Panc1 (cell line): ENCODE results near the gene GDF10. TPM values are rescaled to one million over a fixed set of nuclear protein-coding genes. Genes with fewer than 3 reads are reported as not detected.

Experiments used
- ATAC-seq: fragments of 200-7000 bp; cut with Tn5 transposase; 2 replicates; pipeline ENCODE4 v1.9.1; 2020; ENCODE audit warnings: mild to moderate bottlenecking, moderate library complexity
- BruUV-seq: library from RNA; stranded (reverse); fragments of 400-500 nt; replicated peaks from 2 replicates; lab custom pipeline; 2021; lab: Mats Ljungman, UMichigan
- CTCF ChIA-PET: fragments of 300-600 bp; sonication (Branson Sonifier 250); formaldehyde crosslinking; loops from one replicate; lab custom pipeline; 2022; ENCODE audit warnings: antibody characterized with exemption; lab: Charles Lee
- POLR2A ChIA-PET: fragments of 300-600 bp; sonication (Branson Sonifier 250); formaldehyde crosslinking; loops from one replicate; lab custom pipeline; 2022; ENCODE audit warnings: antibody characterized with exemption; lab: Charles Lee
- DNase-seq: peaks from one replicate; pipeline ENCODE4 v3.0.0-alpha.2; 2010; ENCODE audit warnings: low read depth, low spot score
- H3K27ac ChIP-seq: 2 replicates; pipeline ENCODE4 v1.5.1; 2011; ENCODE audit warnings: mild to moderate bottlenecking, low read length, inconsistent platforms
- H3K27me3 ChIP-seq: fragments of 200-500 bp; sonication (Bioruptor generic); 2 replicates; pipeline ENCODE4 v1.6.0; 2014; ENCODE audit warnings: low read length, inconsistent platforms; ENCODE audit not compliant: control insufficient read depth, insufficient read depth
- H3K36me3 ChIP-seq: fragments of 200-500 bp; sonication (Bioruptor generic); 2 replicates; pipeline ENCODE4 v1.5.1; 2014; ENCODE audit warnings: inconsistent platforms, mild to moderate bottlenecking, low read length, moderate library complexity; ENCODE audit not compliant: control insufficient read depth, insufficient read depth
- H3K4me1 ChIP-seq: 2 replicates; pipeline ENCODE4 v1.5.1; 2011; ENCODE audit warnings: inconsistent platforms, mild to moderate bottlenecking, low read length, moderate library complexity; ENCODE audit not compliant: control insufficient read depth, insufficient read depth
- H3K4me3 ChIP-seq, 2 experiments: 2 replicates each; pipeline ENCODE4 v1.5.1; 2011 to 2012; ENCODE audit warnings: low read depth in 2 of 2, low read length in 2 of 2, mild to moderate bottlenecking in 2 of 2, inconsistent platforms in 1 of 2, moderate library complexity in 1 of 2
- H3K9me3 ChIP-seq: fragments of 200-500 bp; sonication (Bioruptor generic); 2 replicates; pipeline ENCODE4 v1.5.1; 2014; ENCODE audit warnings: low read depth, mild to moderate bottlenecking, inconsistent platforms, low read length, moderate library complexity; ENCODE audit not compliant: control insufficient read depth, insufficient read depth
- POLR2AphosphoS5 ChIP-seq: IDR thresholded peaks from 2 replicates; pipeline ENCODE4 v1.6.1; 2012; ENCODE audit warnings: mild to moderate bottlenecking, low read depth, low read length, moderate library complexity
- SIN3A ChIP-seq: IDR thresholded peaks from 2 replicates; pipeline ENCODE4 v1.6.1; 2012; ENCODE audit warnings: low read depth, mild to moderate bottlenecking, low read length, moderate library complexity, borderline replicate concordance; ENCODE audit not compliant: insufficient read depth
- TCF7L2 ChIP-seq: IDR thresholded peaks from 2 replicates; pipeline ENCODE4 v1.6.1; 2011; ENCODE audit warnings: mild to moderate bottlenecking, low read depth, low read length, inconsistent platforms
- in situ Hi-C: cut with HindIII; loops from 2 replicates; pipeline ENCODE4 v1.10.0; 2016; ENCODE audit warnings: low sequenced_read_pairs, low pct_unique_long_range_greater_than_20kb
- intact Hi-C: fragments of 100-400 bp; cut with micrococcal nuclease; formaldehyde crosslinking; loops from one replicate; pipeline ENCODE4 v1.10.0; 2022; ENCODE audit not compliant: unreplicated experiment
- total RNA-seq: library from RNA; stranded (reverse); gene quantifications from one replicate; pipeline ENCODE4 v1.2.1, GENCODE V29; 2021; ENCODE audit not compliant: unreplicated experiment
- TF ChIP-seq, protein P1 (sequence below), 2 experiments: IDR thresholded peaks; 2 replicates each; pipeline ENCODE4 v1.6.1; 2011 to 2012; ENCODE audit warnings: low read depth in 2 of 2, control low read depth in 1 of 2, low read length in 1 of 2, mild to moderate bottlenecking in 1 of 2, moderate library complexity in 1 of 2; ENCODE audit not compliant: insufficient read depth in 1 of 2
- TF ChIP-seq, protein P2 (sequence below): fragments of 450-650 bp; IDR thresholded peaks from 2 replicates; pipeline ENCODE4 v1.5.1; 2017; ENCODE audit warnings: mild to moderate bottlenecking

Gene GDF10
- total RNA-seq, 1 experiment from 2014 or later: 1.2 TPM

- Histone ChIP-seq H3K4me1 (no peaks in the 10 kb centered on the region), H3K27me3 (peaks cover 8% of the 10 kb centered on the region; the same call in 1 of the 2 replicates), H3K9me3 (no peaks in the 10 kb centered on the region), H3K4me3 (no peak overlapping the region), H3K36me3 (no peaks in the 10 kb centered on the region), H3K27ac (no peak overlapping the region)
- TF ChIP-seq TCF7L2 (no peak), POLR2AphosphoS5 (no peak), SIN3A (no peak)
- TF ChIP-seq, protein P1, sequence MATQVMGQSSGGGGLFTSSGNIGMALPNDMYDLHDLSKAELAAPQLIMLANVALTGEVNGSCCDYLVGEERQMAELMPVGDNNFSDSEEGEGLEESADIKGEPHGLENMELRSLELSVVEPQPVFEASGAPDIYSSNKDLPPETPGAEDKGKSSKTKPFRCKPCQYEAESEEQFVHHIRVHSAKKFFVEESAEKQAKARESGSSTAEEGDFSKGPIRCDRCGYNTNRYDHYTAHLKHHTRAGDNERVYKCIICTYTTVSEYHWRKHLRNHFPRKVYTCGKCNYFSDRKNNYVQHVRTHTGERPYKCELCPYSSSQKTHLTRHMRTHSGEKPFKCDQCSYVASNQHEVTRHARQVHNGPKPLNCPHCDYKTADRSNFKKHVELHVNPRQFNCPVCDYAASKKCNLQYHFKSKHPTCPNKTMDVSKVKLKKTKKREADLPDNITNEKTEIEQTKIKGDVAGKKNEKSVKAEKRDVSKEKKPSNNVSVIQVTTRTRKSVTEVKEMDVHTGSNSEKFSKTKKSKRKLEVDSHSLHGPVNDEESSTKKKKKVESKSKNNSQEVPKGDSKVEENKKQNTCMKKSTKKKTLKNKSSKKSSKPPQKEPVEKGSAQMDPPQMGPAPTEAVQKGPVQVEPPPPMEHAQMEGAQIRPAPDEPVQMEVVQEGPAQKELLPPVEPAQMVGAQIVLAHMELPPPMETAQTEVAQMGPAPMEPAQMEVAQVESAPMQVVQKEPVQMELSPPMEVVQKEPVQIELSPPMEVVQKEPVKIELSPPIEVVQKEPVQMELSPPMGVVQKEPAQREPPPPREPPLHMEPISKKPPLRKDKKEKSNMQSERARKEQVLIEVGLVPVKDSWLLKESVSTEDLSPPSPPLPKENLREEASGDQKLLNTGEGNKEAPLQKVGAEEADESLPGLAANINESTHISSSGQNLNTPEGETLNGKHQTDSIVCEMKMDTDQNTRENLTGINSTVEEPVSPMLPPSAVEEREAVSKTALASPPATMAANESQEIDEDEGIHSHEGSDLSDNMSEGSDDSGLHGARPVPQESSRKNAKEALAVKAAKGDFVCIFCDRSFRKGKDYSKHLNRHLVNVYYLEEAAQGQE (IDR thresholded peaks at IDR 0.05; ENCODE audit: insufficient read depth in 1 of 2, low read depth in 2 of 2, low read length in 1 of 2): no peak
- TF ChIP-seq, protein P2, sequence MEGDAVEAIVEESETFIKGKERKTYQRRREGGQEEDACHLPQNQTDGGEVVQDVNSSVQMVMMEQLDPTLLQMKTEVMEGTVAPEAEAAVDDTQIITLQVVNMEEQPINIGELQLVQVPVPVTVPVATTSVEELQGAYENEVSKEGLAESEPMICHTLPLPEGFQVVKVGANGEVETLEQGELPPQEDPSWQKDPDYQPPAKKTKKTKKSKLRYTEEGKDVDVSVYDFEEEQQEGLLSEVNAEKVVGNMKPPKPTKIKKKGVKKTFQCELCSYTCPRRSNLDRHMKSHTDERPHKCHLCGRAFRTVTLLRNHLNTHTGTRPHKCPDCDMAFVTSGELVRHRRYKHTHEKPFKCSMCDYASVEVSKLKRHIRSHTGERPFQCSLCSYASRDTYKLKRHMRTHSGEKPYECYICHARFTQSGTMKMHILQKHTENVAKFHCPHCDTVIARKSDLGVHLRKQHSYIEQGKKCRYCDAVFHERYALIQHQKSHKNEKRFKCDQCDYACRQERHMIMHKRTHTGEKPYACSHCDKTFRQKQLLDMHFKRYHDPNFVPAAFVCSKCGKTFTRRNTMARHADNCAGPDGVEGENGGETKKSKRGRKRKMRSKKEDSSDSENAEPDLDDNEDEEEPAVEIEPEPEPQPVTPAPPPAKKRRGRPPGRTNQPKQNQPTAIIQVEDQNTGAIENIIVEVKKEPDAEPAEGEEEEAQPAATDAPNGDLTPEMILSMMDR: no peak
- 0 out of 2 replicates have a peak, but pooled peaks have one; percentile 36 for ATAC-seq
- no peak for DNase-seq
- ChIA-PET POLR2A (no interaction called here), CTCF (no interaction called here)
- intact Hi-C loops (no loop called here), in situ Hi-C loops (no loop called here)
- BruUV-seq: no TSS peak
Measured at GRCh38 chr10:47326306-47326926, 26.4 kb downstream of the GDF10 start.

DNA sequence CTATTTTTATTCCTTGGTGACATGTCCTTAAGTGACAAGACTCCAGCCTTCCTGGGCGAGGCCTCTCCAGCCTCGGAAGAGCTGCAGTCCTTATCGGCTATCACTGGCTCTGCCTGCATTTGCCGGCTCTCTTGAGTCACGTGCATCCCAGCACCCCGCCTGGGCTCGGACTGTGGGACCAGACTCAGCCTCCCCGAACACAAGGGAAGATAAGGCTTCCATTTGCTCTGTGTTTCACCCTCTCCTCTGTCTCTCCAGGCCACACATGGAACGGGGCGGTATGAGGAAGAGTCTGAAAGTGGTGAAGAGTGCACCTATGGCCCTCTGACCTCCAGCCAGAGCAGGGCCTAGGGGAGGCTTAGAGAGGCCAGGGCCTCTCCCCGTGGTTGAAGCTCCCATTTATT, 26.9 kb downstream of the GDF10 start:
- no TSS peak for BruUV-seq
- DNase-seq: no peak
- H3K27ac ChIP-seq: no peak overlapping the region
- H3K4me3 ChIP-seq: no peak overlapping the region
- no peak for ATAC-seq
- ChIA-PET CTCF (no interaction called here), POLR2A (no interaction called here)
- intact Hi-C loops: no loop called here
- H3K4me1 ChIP-seq: no peaks in the 10 kb centered on the region
- peaks cover 8% of the 10 kb centered on the region; the same call in 1 of the 2 replicates for H3K27me3 ChIP-seq
- in situ Hi-C loops: no loop called here
- H3K9me3 ChIP-seq: no peaks in the 10 kb centered on the region
- TF ChIP-seq, protein P2: no peak
- TF ChIP-seq POLR2AphosphoS5 (no peak), TCF7L2 (no peak), SIN3A (no peak)
- TF ChIP-seq, protein P1 (IDR thresholded peaks at IDR 0.05; ENCODE audit: insufficient read depth in 1 of 2, low read depth in 2 of 2, low read length in 1 of 2): no peak
- no peaks in the 10 kb centered on the region for H3K36me3 ChIP-seq
